GM12878 (cell line): ENCODE measurements around the gene ESRP2. TPM values are rescaled to one million over a fixed set of nuclear protein-coding genes. Genes with fewer than 3 reads are reported as not detected.

ENCODE experiments used
- ATAC-seq: fragments of 200-7000 bp; cut with Tn5 transposase; 3 replicates; pipeline ENCODE4 v1.9.1; 2020; ENCODE audit warnings: mild to moderate bottlenecking, moderate library complexity
- BruUV-seq: library from RNA; stranded (reverse); fragments of 400-500 nt; replicated peaks from 2 replicates; lab custom pipeline; 2021; lab: Mats Ljungman, UMichigan
- CTCF ChIA-PET: fragments of 300-600 bp; sonication (Branson Sonifier 250); formaldehyde crosslinking; extraction: SDS; loops from one replicate; lab custom pipeline; 2021; ENCODE audit warnings: inconsistent platforms; lab: Yijun Ruan, JAX
- POLR2A ChIA-PET: fragments of 350-600 bp; formaldehyde crosslinking; extraction: SDS; loops from one replicate; lab custom pipeline; 2021; ENCODE audit warnings: inconsistent platforms; lab: Charles Lee
- RAD21 ChIA-PET: fragments of 300-600 bp; sonication (Branson Sonifier 250); formaldehyde crosslinking; loops from one replicate; lab custom pipeline; 2023; ENCODE audit warnings: antibody characterized with exemption; ENCODE audit not compliant: unreplicated experiment; lab: Charles Lee
- SMC1A ChIA-PET: fragments of 300-600 bp; sonication (Branson Sonifier 250); formaldehyde crosslinking; loops from one replicate; lab custom pipeline; 2023; ENCODE audit not compliant: unreplicated experiment, uncharacterized antibody; lab: Charles Lee
- DNase-seq: peaks from one replicate; pipeline ENCODE4 v3.0.0-alpha.2; 2011; ENCODE audit warnings: low read depth, low spot score
- FAIRE-seq: peaks from 3 replicates; lab custom pipeline; 2011; peaks lifted over from hg19 to GRCh38; lab: Jason Lieb, UNC
- H2AFZ ChIP-seq: 2 replicates; pipeline ENCODE4 v1.6.0; 2011; ENCODE audit warnings: low read depth, low read length, control low read depth; ENCODE audit not compliant: control insufficient read depth
- H3K27ac ChIP-seq: 2 replicates; pipeline ENCODE4 v1.5.1; 2011; ENCODE audit warnings: control low read depth; ENCODE audit not compliant: control insufficient read depth, insufficient read depth
- H3K27me3 ChIP-seq, 2 experiments: replicated peaks in 1 of 2; 2 replicates each; pipeline versions ENCODE4 v1.6.0 to v1.6.1; 2011; ENCODE audit warnings: low read length in 1 of 2; ENCODE audit not compliant: control insufficient read depth in 2 of 2, insufficient read depth in 2 of 2
- H3K36me3 ChIP-seq, 2 experiments: 2 replicates each; pipeline ENCODE4 v1.5.1; 2011; ENCODE audit warnings: low read length in 1 of 2; ENCODE audit not compliant: control insufficient read depth in 2 of 2, insufficient read depth in 2 of 2
- H3K4me1 ChIP-seq: 2 replicates; pipeline ENCODE4 v1.6.1; 2011; ENCODE audit warnings: mild to moderate bottlenecking, low read length, moderate library complexity, mixed read lengths; ENCODE audit not compliant: control insufficient read depth, insufficient read depth
- H3K4me2 ChIP-seq: 2 replicates; pipeline ENCODE4 v1.6.0; 2011; ENCODE audit warnings: control low read depth; ENCODE audit not compliant: control insufficient read depth, insufficient read depth
- H3K4me3 ChIP-seq: fragments of 200-600 bp; sonication (generic); 2 replicates; pipeline ENCODE4 v1.5.1; 2016
- H3K79me2 ChIP-seq: 2 replicates; pipeline ENCODE4 v1.6.0; 2011; ENCODE audit warnings: low read length; ENCODE audit not compliant: control insufficient read depth, insufficient read depth
- H3K9ac ChIP-seq: 2 replicates; pipeline ENCODE4 v1.8.0; 2011; ENCODE audit warnings: low read length, control low read depth, mixed read lengths; ENCODE audit not compliant: control insufficient read depth, insufficient read depth
- H3K9me3 ChIP-seq: replicated peaks from 3 replicates; pipeline ENCODE4 v1.5.1; 2011; ENCODE audit warnings: mild to moderate bottlenecking, low read length; ENCODE audit not compliant: control insufficient read depth, insufficient read depth
- H4K20me1 ChIP-seq: 2 replicates; pipeline ENCODE4 v1.6.0; 2011; ENCODE audit not compliant: control insufficient read depth, insufficient read depth
- MXI1 ChIP-seq: fragments of 150-350 bp; IDR thresholded peaks from 2 replicates; pipeline ENCODE4 v1.6.1; 2011; ENCODE audit warnings: low read depth, mild to moderate bottlenecking, inconsistent platforms, low read length, improper control_type of control experiment
- MYC ChIP-seq: IDR thresholded peaks from 2 replicates; pipeline ENCODE4 v1.6.1; 2011; ENCODE audit warnings: mild to moderate bottlenecking, low read length, moderate library complexity, inconsistent platforms; ENCODE audit not compliant: insufficient read depth, insufficient replicate concordance, insufficient read length, severe bottlenecking
- STAT3 ChIP-seq: IDR thresholded peaks from 2 replicates; pipeline ENCODE4 v1.6.1; 2011; ENCODE audit warnings: low read depth, low read length, improper control_type of control experiment
- SUZ12 ChIP-seq: fragments of 200-600 bp; sonication (generic); IDR thresholded peaks from one replicate; pipeline ENCODE4 v1.6.1; 2018; ENCODE audit warnings: antibody characterized with exemption, mild to moderate bottlenecking; ENCODE audit not compliant: unreplicated experiment
- WGBS: methylation state at CpG from one replicate; pipeline ENCODE4 v1.1.6; 2016; ENCODE audit warnings: low lambda C conversion rate; ENCODE audit not compliant: insufficient replicate concordance, insufficient coverage; ENCODE audit errors: missing lambda C conversion rate; 5-methylcytosine and 5-hydroxymethylcytosine counted together
- in situ Hi-C: fragments of 300-500 bp; cut with MboI; formaldehyde crosslinking; loops from 9 replicates; pipeline ENCODE4 v1.14.3; 2018; ENCODE audit warnings: mixed read lengths
- intact Hi-C: fragments of 100-400 bp; cut with micrococcal nuclease; formaldehyde crosslinking; loops from one replicate; pipeline ENCODE4 v1.14.2; 2022; ENCODE audit not compliant: unreplicated experiment
- polyA plus RNA-seq, 11 experiments: library from polyadenylated mRNA; depleted of rRNA in 4 of 11; unstranded in 6 of 11; stranded (reverse) in 5 of 11; fragments of >200 nt; fragmentation: Nextera tagmentation in 4 of 11; fragmentation: Illumina TruSeq in 1 of 11; extraction: Ambion mirVana in 4 of 11; extraction: Trizol in 1 of 11; gene quantifications; 1 replicate in 1 of 11; 2 replicates in 10 of 11; pipeline versions ENCODE4 v1.2.1 to v1.2.3, GENCODE V29; 2011 to 2016; ENCODE audit warnings: inconsistent platforms in 2 of 11, missing spikeins in 2 of 11, low read depth in 1 of 11
- total RNA-seq, 4 experiments: library from RNA; depleted of rRNA in 3 of 4; stranded (reverse); fragments of >200 nt in 3 of 4; fragmentation: Illumina TruSeq in 1 of 4; extraction: Trizol in 1 of 4; gene quantifications; 2 replicates each; pipeline versions ENCODE4 v1.2.1 to v1.2.3, GENCODE V29; 2013 to 2021
- TF ChIP-seq, protein P1 (sequence below): IDR thresholded peaks from 2 replicates; pipeline ENCODE4 v1.6.1; 2011; ENCODE audit warnings: borderline replicate concordance, low read depth, mild to moderate bottlenecking, moderate library complexity, low read length; ENCODE audit not compliant: insufficient read depth, poor library complexity, severe bottlenecking

The ESRP2 gene
- total and polyA plus RNA-seq, 10 of the 15 experiments (the other 5 are each of a cell fraction or from before 2014, with no cell fraction given): 0.04 to 0.64 (median 0.08) TPM; not detected in 3

DNA sequence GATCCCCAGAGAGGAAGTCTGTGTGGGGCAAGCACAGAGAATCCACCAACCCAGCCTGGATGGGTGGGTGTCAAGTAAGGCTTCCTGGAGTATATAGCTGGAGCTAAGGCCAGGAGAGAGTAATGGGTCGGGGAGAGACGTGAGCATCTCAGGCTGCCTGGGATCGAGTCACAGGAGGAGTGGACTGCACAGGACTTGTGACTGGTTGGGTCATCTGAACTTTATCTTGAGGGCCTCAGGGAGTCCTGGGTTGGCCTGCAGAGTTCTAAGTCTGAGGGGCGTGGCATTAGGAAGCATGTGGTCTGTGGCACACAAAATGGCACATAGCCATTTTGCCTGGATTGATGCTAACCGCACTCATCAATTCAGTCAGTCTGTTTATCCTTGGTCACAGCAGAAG is 10.7 kb upstream of the ESRP2 start:
- intact Hi-C loops: loop anchor here (5.0 kb wide), 1 partner anchor 596 kb away; the partner anchor contains the start of gene TANGO6
- H3K27ac ChIP-seq: no peak overlapping the region
- in situ Hi-C loops: no loop called here
- no peak for TF ChIP-seq SUZ12
- no peak for TF ChIP-seq STAT3
- TF ChIP-seq MYC: no peak
- no peak for TF ChIP-seq MXI1
- TF ChIP-seq, protein P1, sequence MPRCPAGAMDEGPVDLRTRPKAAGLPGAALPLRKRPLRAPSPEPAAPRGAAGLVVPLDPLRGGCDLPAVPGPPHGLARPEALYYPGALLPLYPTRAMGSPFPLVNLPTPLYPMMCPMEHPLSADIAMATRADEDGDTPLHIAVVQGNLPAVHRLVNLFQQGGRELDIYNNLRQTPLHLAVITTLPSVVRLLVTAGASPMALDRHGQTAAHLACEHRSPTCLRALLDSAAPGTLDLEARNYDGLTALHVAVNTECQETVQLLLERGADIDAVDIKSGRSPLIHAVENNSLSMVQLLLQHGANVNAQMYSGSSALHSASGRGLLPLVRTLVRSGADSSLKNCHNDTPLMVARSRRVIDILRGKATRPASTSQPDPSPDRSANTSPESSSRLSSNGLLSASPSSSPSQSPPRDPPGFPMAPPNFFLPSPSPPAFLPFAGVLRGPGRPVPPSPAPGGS: no peak
- H3K4me3 ChIP-seq: no peak overlapping the region
- no peaks in the 10 kb centered on the region for H3K9me3 ChIP-seq
- no TSS peak for BruUV-seq
- ATAC-seq: no peak
- peaks cover 18% of the 10 kb centered on the region for H3K4me1 ChIP-seq
- CTCF ChIA-PET: interaction anchor here (1.3 to 7.5 kb wide), 4 partner anchors 14 to 84 kb away, joined by 3 to 108 read pairs (median 35); partner anchors contain the start of gene SLC7A6
- no peak overlapping the region for H3K9ac ChIP-seq
- H2AFZ ChIP-seq: no peak overlapping the region
- H3K27me3 ChIP-seq: no peaks in the 10 kb centered on the region
- 0 out of 4 replicates have a peak, but pooled peaks cover 0 to 3% of the 10 kb centered on the region in 2 experiments for H3K36me3 ChIP-seq
- no peak overlapping the region for H3K4me2 ChIP-seq
- H3K79me2 ChIP-seq: no peaks in the 10 kb centered on the region
- FAIRE-seq: no peak
- RAD21 ChIA-PET: interaction anchor here (1.2 to 2.2 kb wide), 2 partner anchors 11 to 15 kb away, joined by 4 to 6 read pairs; no protein-coding TSS in a partner anchor
- POLR2A ChIA-PET: no interaction called here
- 95% methylated on average over 5 of the region's 5 CpGs for WGBS
- no peak for DNase-seq
- SMC1A ChIA-PET: interaction anchor here (2.5 kb wide), 1 partner anchor 82 kb away, joined by 9 read pairs; no protein-coding TSS in a partner anchor
- no peaks in the 10 kb centered on the region for H4K20me1 ChIP-seq
